DOHH2 (cell line): ENCODE data around the gene HIGD2A.

Source experiments
- H3F3A ChIP-seq: fragments of 200-600 bp; sonication (generic), shearing (Covaris generic); 2 replicates; pipeline ENCODE4 v1.6.0; 2016; ENCODE audit warnings: antibody characterized with exemption, mild to moderate bottlenecking; ENCODE audit not compliant: control insufficient read depth, insufficient read depth
- H3K27ac ChIP-seq: fragments of 200-600 bp; sonication (generic); 2 replicates; pipeline ENCODE4 v1.5.1; 2014; ENCODE audit warnings: low read depth, mild to moderate bottlenecking, low read length, moderate library complexity
- H3K27me3 ChIP-seq: fragments of 200-600 bp; sonication (generic); 2 replicates; pipeline ENCODE4 v1.6.1; 2014; ENCODE audit warnings: mild to moderate bottlenecking, low read length, mixed read lengths; ENCODE audit not compliant: control insufficient read depth
- H3K36me3 ChIP-seq: fragments of 200-600 bp; sonication (generic); 2 replicates; pipeline ENCODE4 v1.6.1; 2014; ENCODE audit warnings: mild to moderate bottlenecking, low read length, moderate library complexity, mixed read lengths; ENCODE audit not compliant: control insufficient read depth
- H3K4me1 ChIP-seq: fragments of 200-600 bp; sonication (generic); 2 replicates; pipeline ENCODE4 v1.6.1; 2014; ENCODE audit warnings: mild to moderate bottlenecking, low read length, mixed read lengths; ENCODE audit not compliant: control insufficient read depth
- H3K4me2 ChIP-seq: fragments of 200-600 bp; sonication (generic); 2 replicates; pipeline ENCODE4 v1.6.0; 2014; ENCODE audit warnings: mild to moderate bottlenecking, low read length, moderate library complexity
- H3K4me3 ChIP-seq: fragments of 200-600 bp; sonication (generic); 2 replicates; pipeline ENCODE4 v1.5.1; 2014; ENCODE audit warnings: mild to moderate bottlenecking, low read length, mixed read lengths
- H3K79me2 ChIP-seq: fragments of 200-600 bp; sonication (generic); 2 replicates; pipeline ENCODE4 v1.6.1; 2014; ENCODE audit warnings: mild to moderate bottlenecking, low read length, mixed read lengths; ENCODE audit not compliant: control insufficient read depth
- H3K9me2 ChIP-seq: fragments of 200-600 bp; sonication (generic); replicated peaks from 2 replicates; pipeline ENCODE4 v1.6.1; 2014; ENCODE audit warnings: mild to moderate bottlenecking, low read length, mixed read lengths; ENCODE audit not compliant: control insufficient read depth
- H3K9me3 ChIP-seq: fragments of 200-600 bp; sonication (generic); 2 replicates; pipeline ENCODE4 v1.6.1; 2014; ENCODE audit warnings: antibody characterized with exemption, low read length, mixed read lengths; ENCODE audit not compliant: control insufficient read depth, insufficient read depth
- H4K20me1 ChIP-seq: fragments of 200-600 bp; sonication (generic); 2 replicates; pipeline ENCODE4 v1.6.0; 2014; ENCODE audit warnings: low read depth, mild to moderate bottlenecking, antibody characterized with exemption, low read length, moderate library complexity; ENCODE audit not compliant: control insufficient read depth, insufficient read depth
- EZH2phosphoT487 ChIP-seq: fragments of 200-600 bp; sonication (generic); IDR thresholded peaks from 2 replicates; pipeline ENCODE4 v1.6.1; 2017; ENCODE audit warnings: borderline replicate concordance, mild to moderate bottlenecking, antibody characterized with exemption, low read length, moderate library complexity, mixed read lengths
- TF ChIP-seq, protein P1 (sequence below): fragments of 200-600 bp; sonication (generic); IDR thresholded peaks from one replicate; pipeline ENCODE4 v1.5.1; 2014; ENCODE audit warnings: antibody characterized with exemption, mild to moderate bottlenecking, low read depth, low read length; ENCODE audit not compliant: poor library complexity, severe bottlenecking

HIGD2A gene

DNA sequence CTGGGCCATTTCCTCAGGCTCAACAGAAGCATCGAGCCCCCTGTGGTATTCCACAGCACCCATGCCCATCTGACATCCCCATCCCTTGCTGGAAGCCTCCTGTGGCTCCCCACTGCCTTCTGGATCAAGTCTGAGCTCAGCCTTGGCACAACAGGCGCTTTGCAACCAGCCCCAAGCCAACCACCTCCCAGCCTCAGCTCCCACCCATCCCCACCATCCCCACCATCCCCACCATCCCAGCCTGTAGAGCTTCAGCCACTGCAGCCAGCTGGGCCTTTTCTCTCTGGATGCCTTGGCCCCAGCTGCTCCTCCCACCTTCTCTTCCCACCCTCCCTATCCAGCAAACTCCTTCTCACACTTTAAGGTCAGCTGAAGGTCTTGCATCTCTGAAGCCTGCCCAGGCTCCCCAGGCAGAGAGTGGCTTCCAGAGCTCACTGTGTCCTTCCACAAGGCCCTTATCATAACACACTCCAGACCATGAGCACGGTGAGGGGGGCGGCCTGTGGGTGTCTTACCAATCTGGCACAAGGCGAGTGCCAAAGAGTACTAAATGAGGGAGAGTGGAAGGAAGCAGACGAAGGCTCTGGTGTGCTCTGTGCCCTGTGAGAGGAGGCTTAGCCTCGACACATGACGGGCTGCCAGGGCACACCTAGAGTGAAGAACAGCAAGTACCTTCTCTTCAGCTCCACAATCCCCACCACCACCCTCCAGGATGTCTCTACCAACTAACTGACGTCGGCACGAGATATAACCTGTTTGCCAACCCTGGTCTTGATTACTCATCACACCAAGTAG lies 6.5 kb downstream of the HIGD2A start:
- Histone ChIP-seq H3K4me2 (no peak overlapping the region), H3K4me1 (peaks cover 2% of the 10 kb centered on the region), H3K27ac (no peak overlapping the region), H3F3A (no peaks in the 10 kb centered on the region), H3K4me3 (no peak overlapping the region), H3K79me2 (peaks cover 14% of the 10 kb centered on the region), H4K20me1 (no peaks in the 10 kb centered on the region), H3K36me3 (peaks cover 26% of the 10 kb centered on the region), H3K27me3 (no peaks in the 10 kb centered on the region), H3K9me3 (no peaks in the 10 kb centered on the region), H3K9me2 (no peaks in the 10 kb centered on the region)
- TF ChIP-seq, protein P1, sequence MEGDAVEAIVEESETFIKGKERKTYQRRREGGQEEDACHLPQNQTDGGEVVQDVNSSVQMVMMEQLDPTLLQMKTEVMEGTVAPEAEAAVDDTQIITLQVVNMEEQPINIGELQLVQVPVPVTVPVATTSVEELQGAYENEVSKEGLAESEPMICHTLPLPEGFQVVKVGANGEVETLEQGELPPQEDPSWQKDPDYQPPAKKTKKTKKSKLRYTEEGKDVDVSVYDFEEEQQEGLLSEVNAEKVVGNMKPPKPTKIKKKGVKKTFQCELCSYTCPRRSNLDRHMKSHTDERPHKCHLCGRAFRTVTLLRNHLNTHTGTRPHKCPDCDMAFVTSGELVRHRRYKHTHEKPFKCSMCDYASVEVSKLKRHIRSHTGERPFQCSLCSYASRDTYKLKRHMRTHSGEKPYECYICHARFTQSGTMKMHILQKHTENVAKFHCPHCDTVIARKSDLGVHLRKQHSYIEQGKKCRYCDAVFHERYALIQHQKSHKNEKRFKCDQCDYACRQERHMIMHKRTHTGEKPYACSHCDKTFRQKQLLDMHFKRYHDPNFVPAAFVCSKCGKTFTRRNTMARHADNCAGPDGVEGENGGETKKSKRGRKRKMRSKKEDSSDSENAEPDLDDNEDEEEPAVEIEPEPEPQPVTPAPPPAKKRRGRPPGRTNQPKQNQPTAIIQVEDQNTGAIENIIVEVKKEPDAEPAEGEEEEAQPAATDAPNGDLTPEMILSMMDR: no peak
- no peak for TF ChIP-seq EZH2phosphoT487

DNA sequence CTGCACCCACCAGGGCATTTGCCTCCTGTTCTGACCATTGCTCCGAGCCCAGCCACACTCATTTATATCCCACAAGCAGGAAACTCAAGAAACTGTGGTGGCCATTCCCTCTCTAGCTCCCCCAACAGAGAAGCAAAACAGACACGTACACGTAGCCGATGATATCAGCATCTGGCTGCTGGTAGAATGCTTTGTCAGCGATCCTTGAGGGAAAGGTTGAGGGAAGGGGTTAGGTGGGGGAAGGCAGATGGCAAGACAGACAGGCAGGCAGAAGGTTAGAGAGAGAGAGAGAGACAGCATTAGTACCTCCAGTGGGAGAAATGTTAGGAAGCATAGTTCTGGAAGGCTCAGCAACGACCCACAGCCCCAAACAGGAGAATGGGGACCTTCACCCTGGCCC lies 7.8 kb downstream of the HIGD2A start:
- Histone ChIP-seq H3K27ac (no peak overlapping the region), H3F3A (no peaks in the 10 kb centered on the region), H3K36me3 (peaks cover 14% of the 10 kb centered on the region), H3K79me2 (0 out of 2 replicates have a peak, but pooled peaks cover 2% of the 10 kb centered on the region), H3K9me2 (no peaks in the 10 kb centered on the region), H3K4me2 (no peak overlapping the region), H3K27me3 (no peaks in the 10 kb centered on the region), H4K20me1 (no peaks in the 10 kb centered on the region), H3K4me3 (no peak overlapping the region), H3K9me3 (no peaks in the 10 kb centered on the region), H3K4me1 (no peaks in the 10 kb centered on the region)
- no peak for TF ChIP-seq EZH2phosphoT487
- TF ChIP-seq, protein P1: no peak

DNA sequence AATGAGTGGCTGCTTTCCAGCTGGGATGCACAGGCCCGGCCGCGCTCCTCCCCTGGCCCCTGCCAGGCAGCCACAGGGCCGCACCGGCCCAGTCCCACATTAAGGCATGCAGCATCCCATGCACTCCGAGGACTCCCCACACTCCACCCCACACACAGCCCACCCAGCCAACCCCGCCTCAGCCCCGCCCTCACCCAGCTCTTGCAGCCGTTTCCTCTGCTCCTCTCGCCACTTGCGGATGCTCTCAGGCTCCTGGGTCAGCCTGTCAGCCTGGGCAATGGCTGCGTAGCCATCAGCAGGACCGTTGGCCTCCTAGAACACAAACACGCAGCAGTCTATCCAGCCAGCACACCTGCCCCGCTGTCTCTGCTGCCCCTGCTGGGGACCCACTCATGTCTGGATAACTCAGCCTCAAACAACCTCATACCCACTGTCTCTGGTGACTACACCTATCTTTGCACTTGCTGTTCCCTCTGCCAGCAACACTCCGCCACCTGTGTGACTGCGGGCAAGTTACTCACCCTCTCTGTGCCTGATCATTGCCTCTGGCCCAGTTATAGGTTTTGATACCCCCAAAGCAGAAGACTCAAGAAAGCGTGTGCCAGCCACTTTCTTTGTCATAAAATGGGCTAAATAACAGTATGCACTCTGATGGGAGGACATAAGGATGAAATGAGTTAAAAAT lies 9.3 kb downstream of the HIGD2A start:
- Histone ChIP-seq H3K4me3 (no peak overlapping the region), H3K27ac (no peak overlapping the region)

More for the DNA sequence above, 9.3 kb downstream of the HIGD2A start:
- no peaks in the 10 kb centered on the region for H3K4me1 ChIP-seq
- H3K9me3 ChIP-seq: no peaks in the 10 kb centered on the region
- no peaks in the 10 kb centered on the region for H4K20me1 ChIP-seq
- no peak for TF ChIP-seq EZH2phosphoT487
- TF ChIP-seq, protein P1: no peak
- no peaks in the 10 kb centered on the region for H3K27me3 ChIP-seq
- peaks cover 3% of the 10 kb centered on the region; the same call in 1 of the 2 replicates for H3K36me3 ChIP-seq
- H3F3A ChIP-seq: no peaks in the 10 kb centered on the region
- H3K4me2 ChIP-seq: no peak overlapping the region
- H3K79me2 ChIP-seq: no peaks in the 10 kb centered on the region
- no peaks in the 10 kb centered on the region for H3K9me2 ChIP-seq
